SK-N-DZ (cell line): ENCODE results near the gene ATIC.

Experiments used
- DNase-seq: peaks from one replicate; pipeline ENCODE4 v3.0.0-alpha.2; 2015; ENCODE audit warnings: low spot score

The ATIC gene

GRCh38 chr2:215376103-215376780 is 64.4 kb downstream of the ATIC start:
- DNase-seq, result no peak

- DNase-seq, result no peak
Measured at GRCh38 chr2:215377283-215377682, 65.4 kb downstream of the ATIC start.

- DNase-seq, result no peak
Measured at GRCh38 chr2:215378045-215378444, 66.2 kb downstream of the ATIC start.

- DNase-seq, result no peak
Measured at GRCh38 chr2:215379039-215379438, 67.2 kb downstream of the ATIC start.

GRCh38 chr2:215379948-215380347 is 68.1 kb downstream of the ATIC start:
- no peak for DNase-seq

GRCh38 chr2:215380699-215381098 is 68.8 kb downstream of the ATIC start:
- no peak for DNase-seq

GRCh38 chr2:215382011-215382410 is 70.2 kb downstream of the ATIC start:
- DNase-seq, result no peak

GRCh38 chr2:215382480-215382879 is 70.6 kb downstream of the ATIC start:
- DNase-seq, result no peak

GRCh38 chr2:215383652-215384279 is 71.9 kb downstream of the ATIC start:
- no peak for DNase-seq

- peak; percentile 12 for DNase-seq
Measured at GRCh38 chr2:215384710-215385109, 72.9 kb downstream of the ATIC start.

- DNase-seq, result no peak
Measured at GRCh38 chr2:215386566-215386965, 74.7 kb downstream of the ATIC start.

- no peak for DNase-seq
Measured at GRCh38 chr2:215388002-215388728, 76.3 kb downstream of the ATIC start.

GRCh38 chr2:215390550-215390913 is 78.7 kb downstream of the ATIC start:
- DNase-seq, result no peak

GRCh38 chr2:215391531-215391930 is 79.7 kb downstream of the ATIC start:
- DNase-seq, result no peak

GRCh38 chr2:215392164-215392563 is 80.3 kb downstream of the ATIC start:
- no peak for DNase-seq

- no peak for DNase-seq
Measured at GRCh38 chr2:215392687-215393270, 80.9 kb downstream of the ATIC start.

GRCh38 chr2:215394102-215394805 is 82.4 kb downstream of the ATIC start:
- DNase-seq, result no peak

- no peak for DNase-seq
Measured at GRCh38 chr2:215395687-215396460, 84.0 kb downstream of the ATIC start.

GRCh38 chr2:215396595-215397313 is 84.9 kb downstream of the ATIC start:
- DNase-seq, result no peak

- DNase-seq, result no peak
Measured at GRCh38 chr2:215397632-215398341, 85.9 kb downstream of the ATIC start.
